Upper lobe of right lung (tissue), 1 donor: ENCODE data around the gene BEST4. TPM values are rescaled to one million over a fixed set of nuclear protein-coding genes. Genes with fewer than 3 reads are reported as not detected.
"Not testable (repeated sequence)": the region's sequence is repeated elsewhere in the genome, so short reads cannot be mapped to it uniquely, and the experiment has no call there.

Experiments
- ATAC-seq: fragments of 200-7000 bp; cut with Tn5 transposase; one replicate; pipeline ENCODE4 v1.9.1; 2020; ENCODE audit warnings: mild to moderate bottlenecking, moderate library complexity
- DNase-seq: peaks from one replicate; pipeline ENCODE4 v3.0.0-alpha.2; 2020
- H3K27ac ChIP-seq: fragments of 200-600 bp; one replicate; pipeline ENCODE4 v1.8.0; 2022
- H3K27me3 ChIP-seq: fragments of 200-600 bp; one replicate; pipeline ENCODE4 v1.8.0; 2022; ENCODE audit warnings: mild to moderate bottlenecking
- H3K36me3 ChIP-seq: fragments of 200-600 bp; one replicate; pipeline ENCODE4 v1.8.0; 2022
- H3K4me1 ChIP-seq: fragments of 200-600 bp; one replicate; pipeline ENCODE4 v1.8.0; 2022
- H3K4me3 ChIP-seq: fragments of 200-600 bp; one replicate; pipeline ENCODE4 v1.8.0; 2022; ENCODE audit warnings: mild to moderate bottlenecking
- H3K9me3 ChIP-seq: fragments of 200-600 bp; one replicate; pipeline ENCODE4 v1.8.0; 2022
- CTCF ChIP-seq: fragments of 200-600 bp; IDR thresholded peaks from one replicate; pipeline ENCODE4 v1.8.0; 2022; ENCODE audit warnings: antibody characterized with exemption
- intact Hi-C: fragments of 100-400 bp; cut with DNase I; formaldehyde crosslinking; loops from one replicate; pipeline ENCODE4 v1.11.0; 2022
- total RNA-seq: library from RNA; stranded (reverse); fragmentation: NEBNext Ultra II Directional; extraction: Animal tissue kit (Norgen Biotek cat#: 25700); gene quantifications from one replicate; pipeline ENCODE4 v1.2.1, GENCODE V29; 2021
- donor health status: DM: no; HTN: yes; CAD: no; lungs with severe emphysema.

BEST4 gene
- total RNA-seq, 1 donor from 2014 or later: not detected

GRCh38 chr1:44801491-44802305 lies 13.7 kb upstream of the BEST4 start:
- DNase-seq: peak; percentile 67
- no peak for TF ChIP-seq CTCF
- Histone ChIP-seq H3K36me3 (peaks cover 43% of the 10 kb centered on the region), H3K27me3 (no peaks in the 10 kb centered on the region), H3K4me1 (peaks cover 42% of the 10 kb centered on the region), H3K4me3 (peak overlapping the region; percentile 84), H3K27ac (peak overlapping the region; percentile 96), H3K9me3 (no peaks in the 10 kb centered on the region)
- intact Hi-C loops: no loop called here
- ATAC-seq: no peak

GRCh38 chr1:44799770-44800584 lies 12.0 kb upstream of the BEST4 start, which contains the start of gene PLK3:
Gene PLK3, plus strand, starts transcription at chr1:44800377. Its CDS starts 87 bp downstream, at chr1:44800464.
- peak; percentile 86 for TF ChIP-seq CTCF
- ATAC-seq (peak; percentile 96), DNase-seq (peak; percentile 98)
- H3K4me3 ChIP-seq: peak within 1 kb of the TSS; percentile 84
- H3K27ac ChIP-seq: peak within 1 kb of the TSS; percentile 96
- intact Hi-C loops: no loop called here
- no peaks in the 10 kb centered on the region for H3K9me3 ChIP-seq
- H3K27me3 ChIP-seq: no peaks in the 10 kb centered on the region
- peaks cover 30% of the 10 kb centered on the region for H3K4me1 ChIP-seq
- H3K36me3 ChIP-seq: peaks cover 25% of the 10 kb centered on the region

- H3K36me3 ChIP-seq: peaks cover 13% of the 10 kb centered on the region
- no peak for ATAC-seq
- DNase-seq: peak; percentile 67
- peak overlapping the region; percentile 96 for H3K27ac ChIP-seq
- H3K4me1 ChIP-seq: peaks cover 28% of the 10 kb centered on the region
- H3K9me3 ChIP-seq: no peaks in the 10 kb centered on the region
- no peak for TF ChIP-seq CTCF
- intact Hi-C loops: no loop called here
- no peak overlapping the region for H3K4me3 ChIP-seq
- no peaks in the 10 kb centered on the region for H3K27me3 ChIP-seq
Observed at GRCh38 chr1:44798481-44799365, 10.8 kb upstream of the BEST4 start.

- H3K27ac ChIP-seq, ATAC-seq, H3K36me3 ChIP-seq, H3K27me3 ChIP-seq, H3K9me3 ChIP-seq, intact Hi-C loops, H3K4me3 ChIP-seq: not testable (repeated sequence)
- H3K4me1 ChIP-seq: peaks cover 21% of the 10 kb centered on the region
- peak; percentile 19 for DNase-seq
Observed at GRCh38 chr1:44797886-44798285, 9.9 kb upstream of the BEST4 start.

GRCh38 chr1:44792736-44793502 lies 4.9 kb upstream of the BEST4 start:
- Histone ChIP-seq H3K4me3 (no peak overlapping the region), H3K4me1 (no peaks in the 10 kb centered on the region), H3K27me3 (no peaks in the 10 kb centered on the region), H3K27ac (peak overlapping the region; percentile 51), H3K9me3 (no peaks in the 10 kb centered on the region), H3K36me3 (no peaks in the 10 kb centered on the region)
- peak; percentile 24 for ATAC-seq
- DNase-seq: peak; percentile 34
- no peak for TF ChIP-seq CTCF
- intact Hi-C loops: no loop called here
